Cortex of kidney (tissue), 1 donor: Measurements from ENCODE around the gene SLC39A12.

Source experiments
- DNase-seq: peaks from one replicate; lab custom pipeline; 2025; lab: John Stamatoyannopoulos, UW

SLC39A12 gene

GRCh38 chr10:18059826-18060559 is 108.3 kb downstream of the SLC39A12 start:
- no peak for DNase-seq

GRCh38 chr10:18066947-18067346 is 115.2 kb downstream of the SLC39A12 start:
- no peak for DNase-seq

- no peak for DNase-seq
Measured at GRCh38 chr10:18068401-18068800, 116.7 kb downstream of the SLC39A12 start.

DNA sequence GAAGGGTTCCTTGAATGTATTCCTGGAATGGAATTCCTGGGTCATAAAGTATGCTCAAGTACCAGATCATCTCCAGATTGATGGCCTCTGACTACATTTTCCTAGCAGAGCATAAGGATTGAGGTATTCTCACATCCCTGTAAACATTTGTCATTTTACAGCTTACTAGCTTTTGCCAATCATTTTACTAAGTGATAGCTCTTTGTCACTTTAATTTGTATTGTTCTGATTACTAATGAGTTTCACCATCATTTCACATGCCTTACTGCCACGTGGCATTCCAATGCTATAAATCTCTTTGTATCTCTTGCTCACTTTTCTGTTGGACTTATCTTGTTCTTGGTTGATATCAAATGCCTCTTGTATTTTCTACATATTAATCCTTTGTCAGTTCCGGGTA is 119.9 kb downstream of the SLC39A12 start:
- no peak for DNase-seq

DNA sequence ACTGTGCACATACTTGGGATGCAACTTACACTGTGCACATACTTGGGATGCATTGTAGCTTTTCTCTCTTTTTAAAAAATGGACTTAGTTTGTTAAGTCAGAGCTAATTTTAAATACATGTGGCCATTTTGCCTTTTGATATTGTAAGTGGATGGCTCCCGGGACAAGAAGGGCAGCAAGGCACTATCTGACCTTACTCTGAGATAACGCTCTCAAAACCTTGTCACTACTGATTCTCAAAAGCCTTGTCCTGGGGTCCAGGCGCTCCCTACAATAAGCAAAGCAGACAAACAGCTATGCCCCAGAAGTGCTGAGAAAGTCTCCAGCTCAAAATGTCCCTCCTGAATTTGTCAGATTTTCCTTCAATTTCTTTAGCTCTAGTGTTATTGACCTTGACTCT is 121.6 kb downstream of the SLC39A12 start:
- no peak for DNase-seq

- no peak for DNase-seq
Measured at GRCh38 chr10:18075881-18076280, 124.2 kb downstream of the SLC39A12 start.

DNA sequence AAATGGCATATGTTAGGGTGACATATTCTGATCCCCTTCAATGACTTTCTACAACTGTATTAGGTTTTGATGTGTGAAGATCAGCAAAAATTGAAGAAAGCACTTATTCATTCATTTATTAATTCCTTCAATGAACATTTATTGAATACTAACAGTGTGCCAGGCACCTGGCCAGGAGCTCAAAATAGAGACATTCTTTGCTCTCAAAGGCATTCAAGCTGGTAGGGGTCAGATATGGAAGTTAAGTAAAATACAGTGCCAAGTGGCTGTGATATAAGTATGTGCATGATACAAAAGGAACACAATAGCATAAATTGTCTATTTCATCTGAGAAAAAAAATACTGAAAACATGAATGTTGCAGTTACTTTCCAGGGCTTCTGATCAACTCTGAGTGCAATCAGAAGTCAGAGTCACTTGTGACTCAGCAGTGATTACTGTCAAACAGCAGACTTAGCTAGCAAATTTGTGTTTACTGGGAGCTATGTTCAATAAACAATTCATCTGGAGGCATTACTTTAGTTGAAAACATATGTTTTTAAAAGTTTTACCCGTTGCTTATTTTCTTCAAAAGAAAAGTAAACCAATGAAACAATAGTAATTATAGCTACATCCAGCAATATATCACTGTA is 128.1 kb downstream of the SLC39A12 start:
- DNase-seq = no peak

GRCh38 chr10:18082381-18082780 is 130.7 kb downstream of the SLC39A12 start:
- no peak for DNase-seq

DNA sequence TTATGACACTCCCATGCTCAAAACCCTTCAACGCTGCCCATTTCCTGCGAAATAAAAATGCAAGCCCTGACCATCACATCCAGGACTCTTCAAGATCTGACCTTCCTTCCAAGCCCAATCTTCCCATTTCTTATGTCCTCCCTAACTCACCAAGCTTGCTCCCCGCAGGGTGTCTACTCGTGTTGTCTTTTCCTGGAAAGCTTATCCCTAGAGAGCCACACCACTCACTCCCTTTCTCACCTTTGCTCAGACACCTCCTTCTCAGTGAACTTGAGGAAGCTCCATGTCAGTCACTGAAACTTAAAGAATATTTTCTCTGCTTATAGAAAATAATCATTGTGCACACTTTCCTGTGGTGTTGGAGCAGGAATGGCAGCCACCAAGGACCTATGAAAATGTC is 134.1 kb downstream of the SLC39A12 start:
- no peak for DNase-seq

- DNase-seq = no peak
Measured at GRCh38 chr10:18086746-18087145, 135.0 kb downstream of the SLC39A12 start.

DNA sequence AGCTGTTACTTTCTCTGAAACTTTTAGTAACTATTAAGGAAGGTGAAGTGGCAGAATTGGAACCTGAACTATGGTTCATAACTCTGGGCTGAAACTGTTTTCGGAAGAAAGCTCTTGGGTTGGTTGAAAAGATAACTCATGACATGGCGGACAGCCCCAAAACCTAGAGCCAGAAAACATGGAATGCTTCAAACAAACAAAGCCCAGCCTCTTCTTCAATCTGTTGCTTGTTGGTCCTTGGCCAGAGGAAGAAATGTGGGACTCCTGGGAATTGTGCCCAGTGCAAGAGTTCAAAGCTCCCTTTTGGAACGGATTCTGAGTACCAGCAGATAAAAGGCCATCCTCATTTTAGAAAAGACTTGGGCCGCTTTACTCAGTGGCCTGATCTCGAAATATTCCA is 135.6 kb downstream of the SLC39A12 start:
- no peak for DNase-seq
